HG03432 (cell line): ENCODE data around the gene SPRR1B.
"Not testable (repeated sequence)": the region's sequence is repeated elsewhere in the genome, so short reads cannot be mapped to it uniquely, and the experiment has no call there.

Experiments
- ATAC-seq: cut with Tn5 transposase; IDR thresholded peaks from one replicate; pipeline ENCODE4 v1.9.1; 2021; ENCODE audit warnings: mild to moderate bottlenecking, moderate library complexity; ENCODE audit not compliant: unreplicated experiment

Gene SPRR1B

GRCh38 chr1:153030895-153031294 is at the start of gene SPRR1B:
TSS of gene SPRR1B (plus strand) at chr1:153031203. CDS start at chr1:153032346, 1,143 bp downstream.
- no peak for ATAC-seq

- no peak for ATAC-seq
These were observed 48.9 kb upstream of the SPRR1B start for GRCh38 chr1:152982076-152982475.

GRCh38 chr1:152983234-152983633 is 47.8 kb upstream of the SPRR1B start:
- no peak for ATAC-seq

GRCh38 chr1:152983743-152984142 is 47.3 kb upstream of the SPRR1B start, which contains the start of gene SPRR1A:
TSS of gene SPRR1A (plus strand) at chr1:152984081. CDS start at chr1:152985231, 1,150 bp downstream.
- no peak for ATAC-seq

GRCh38 chr1:152986578-152986977 is 44.4 kb upstream of the SPRR1B start:
- ATAC-seq, result no peak

GRCh38 chr1:152993186-152993585 is 37.8 kb upstream of the SPRR1B start:
- no peak for ATAC-seq

GRCh38 chr1:152995842-152996241 is 35.2 kb upstream of the SPRR1B start:
- no peak for ATAC-seq

GRCh38 chr1:152996633-152997400 is 34.2 kb upstream of the SPRR1B start:
- no peak for ATAC-seq

GRCh38 chr1:152997901-152998300 is 33.1 kb upstream of the SPRR1B start:
- ATAC-seq, result no peak

GRCh38 chr1:152998476-152998875 is 32.5 kb upstream of the SPRR1B start:
- no peak for ATAC-seq

GRCh38 chr1:152999818-153000217 is 31.2 kb upstream of the SPRR1B start:
- no peak for ATAC-seq

GRCh38 chr1:153000294-153000693 is 30.7 kb upstream of the SPRR1B start:
- ATAC-seq, result no peak

- ATAC-seq, result no peak
These were observed 29.6 kb upstream of the SPRR1B start, which contains the start of gene SPRR3 for GRCh38 chr1:153001382-153001781. TSS of gene SPRR3 (plus strand) at chr1:153001749. CDS start at chr1:153003021, 1,272 bp downstream.

- ATAC-seq, result not testable (repeated sequence)
These were observed 19.7 kb upstream of the SPRR1B start for GRCh38 chr1:153011235-153011758.

- not testable (repeated sequence) for ATAC-seq
These were observed 9.2 kb upstream of the SPRR1B start for GRCh38 chr1:153021829-153022228.

GRCh38 chr1:153022340-153022739 is 8.7 kb upstream of the SPRR1B start:
- ATAC-seq, result not testable (repeated sequence)

GRCh38 chr1:153023109-153023508 is 7.9 kb upstream of the SPRR1B start:
- ATAC-seq, result no peak

- no peak for ATAC-seq
These were observed 6.6 kb upstream of the SPRR1B start for GRCh38 chr1:153024413-153024812.

GRCh38 chr1:153025797-153026196 is 5.2 kb upstream of the SPRR1B start:
- no peak for ATAC-seq

GRCh38 chr1:153028766-153029165 is 2.2 kb upstream of the SPRR1B start:
- no peak for ATAC-seq

GRCh38 chr1:153032073-153032472 is 1.1 kb downstream of the SPRR1B start:
- no peak for ATAC-seq

GRCh38 chr1:153032677-153033308 is 1.8 kb downstream of the SPRR1B start:
- no peak for ATAC-seq
